ENCODE data around the gene CEACAM21.

The CEACAM21 gene

GRCh38 chr19:41617941-41618730 lies 42.2 kb downstream of the CEACAM21 start:
- no peak for TF ChIP-seq CTCF (IDR thresholded peaks at IDR 0.05; ENCODE audit: low read depth, low read length)
- DNase-seq (ENCODE audit: low read depth, low spot score) = no peak
- in situ Hi-C loops (cut with HindIII; ENCODE audit: low sequenced_read_pairs) = no loop called here
- H3K4me3 ChIP-seq (ENCODE audit: low read depth, low read length) = no peak overlapping the region

GRCh38 chr19:41619018-41619556 lies 43.1 kb downstream of the CEACAM21 start:
- no peak for DNase-seq (ENCODE audit: low read depth, low spot score)
- in situ Hi-C loops (cut with HindIII; ENCODE audit: low sequenced_read_pairs) = no loop called here
- no peak for TF ChIP-seq CTCF (IDR thresholded peaks at IDR 0.05; ENCODE audit: low read depth, low read length)
- no peak overlapping the region for H3K4me3 ChIP-seq (ENCODE audit: low read depth, low read length)

GRCh38 chr19:41620171-41620570 lies 44.2 kb downstream of the CEACAM21 start:
- H3K4me3 ChIP-seq (ENCODE audit: low read depth, low read length) = no peak overlapping the region
- in situ Hi-C loops (cut with HindIII; ENCODE audit: low sequenced_read_pairs) = no loop called here
- DNase-seq (ENCODE audit: low read depth, low spot score) = no peak
- no peak for TF ChIP-seq CTCF (IDR thresholded peaks at IDR 0.05; ENCODE audit: low read depth, low read length)

GRCh38 chr19:41621226-41621625 lies 45.3 kb downstream of the CEACAM21 start:
- H3K4me3 ChIP-seq (ENCODE audit: low read depth, low read length) = no peak overlapping the region
- no peak for DNase-seq (ENCODE audit: low read depth, low spot score)
- TF ChIP-seq CTCF (IDR thresholded peaks at IDR 0.05; ENCODE audit: low read depth, low read length) = no peak
- in situ Hi-C loops (cut with HindIII; ENCODE audit: low sequenced_read_pairs) = no loop called here

- in situ Hi-C loops (cut with HindIII; ENCODE audit: low sequenced_read_pairs) = no loop called here
- H3K4me3 ChIP-seq (ENCODE audit: low read depth, low read length) = no peak overlapping the region
- DNase-seq (ENCODE audit: low read depth, low spot score) = no peak
- TF ChIP-seq CTCF (IDR thresholded peaks at IDR 0.05; ENCODE audit: low read depth, low read length) = no peak
Observed at GRCh38 chr19:41621654-41622053, 45.7 kb downstream of the CEACAM21 start.

- no peak overlapping the region for H3K4me3 ChIP-seq (ENCODE audit: low read depth, low read length)
- in situ Hi-C loops (cut with HindIII; ENCODE audit: low sequenced_read_pairs) = no loop called here
- no peak for TF ChIP-seq CTCF (IDR thresholded peaks at IDR 0.05; ENCODE audit: low read depth, low read length)
- DNase-seq (ENCODE audit: low read depth, low spot score) = no peak
Observed at GRCh38 chr19:41623360-41623759, 47.4 kb downstream of the CEACAM21 start.
